AG04450 (cell line): ENCODE data around the gene TLX2. TPM values are rescaled to one million over a fixed set of nuclear protein-coding genes. Genes with fewer than 3 reads are reported as not detected.
"Not testable (repeated sequence)": the region's sequence is repeated elsewhere in the genome, so short reads cannot be mapped to it uniquely, and the experiment has no call there.

Experiments used
- CTCF ChIA-PET: fragments of 300-600, 350-600 bp; formaldehyde crosslinking; extraction: SDS; loops from one replicate; lab custom pipeline; 2022; ENCODE audit warnings: antibody characterized with exemption, inconsistent platforms; lab: Charles Lee
- POLR2A ChIA-PET: fragments of 350-600 bp; formaldehyde crosslinking; extraction: SDS; loops from one replicate; lab custom pipeline; 2021; ENCODE audit warnings: antibody characterized with exemption, inconsistent platforms; lab: Yijun Ruan, JAX
- DNase-seq: peaks from one replicate; pipeline ENCODE4 v3.0.0-alpha.2; 2011; ENCODE audit warnings: low read depth, low spot score
- H3K27ac ChIP-seq: one replicate; pipeline ENCODE4 v1.5.1; 2012; ENCODE audit warnings: low read depth, low read length, control low read depth
- H3K27me3 ChIP-seq: one replicate; pipeline ENCODE4 v1.6.0; 2012; ENCODE audit warnings: low read length; ENCODE audit not compliant: control insufficient read depth, insufficient read depth
- H3K4me3 ChIP-seq: 2 replicates; pipeline ENCODE4 v1.5.1; 2011; ENCODE audit warnings: mild to moderate bottlenecking, low read depth, low read length, control low read depth
- H3K9me3 ChIP-seq: 2 replicates; pipeline ENCODE4 v1.5.1; 2012; ENCODE audit warnings: low read length; ENCODE audit not compliant: control insufficient read depth, insufficient read depth
- polyA plus RNA-seq: library from polyadenylated mRNA; depleted of rRNA; stranded (reverse); fragments of >200 nt; gene quantifications from 2 replicates; pipeline ENCODE4 v1.2.3, GENCODE V29; 2011
- TF ChIP-seq, protein P1 (sequence below): IDR thresholded peaks from 2 replicates; pipeline ENCODE4 v1.5.1; 2011; ENCODE audit warnings: low read depth, low read length, control low read depth, inconsistent platforms

TLX2 gene
- polyA plus RNA-seq, 1 experiment, result not detected

GRCh38 chr2:74559912-74560311 is 45.7 kb downstream of the TLX2 start:
- no peak overlapping the region for H3K4me3 ChIP-seq
- no peak for DNase-seq
- POLR2A ChIA-PET, result interaction anchor here (1.2 kb wide), 1 partner anchor 15 kb away, joined by 4 read pairs; no protein-coding TSS in a partner anchor
- TF ChIP-seq, protein P1, sequence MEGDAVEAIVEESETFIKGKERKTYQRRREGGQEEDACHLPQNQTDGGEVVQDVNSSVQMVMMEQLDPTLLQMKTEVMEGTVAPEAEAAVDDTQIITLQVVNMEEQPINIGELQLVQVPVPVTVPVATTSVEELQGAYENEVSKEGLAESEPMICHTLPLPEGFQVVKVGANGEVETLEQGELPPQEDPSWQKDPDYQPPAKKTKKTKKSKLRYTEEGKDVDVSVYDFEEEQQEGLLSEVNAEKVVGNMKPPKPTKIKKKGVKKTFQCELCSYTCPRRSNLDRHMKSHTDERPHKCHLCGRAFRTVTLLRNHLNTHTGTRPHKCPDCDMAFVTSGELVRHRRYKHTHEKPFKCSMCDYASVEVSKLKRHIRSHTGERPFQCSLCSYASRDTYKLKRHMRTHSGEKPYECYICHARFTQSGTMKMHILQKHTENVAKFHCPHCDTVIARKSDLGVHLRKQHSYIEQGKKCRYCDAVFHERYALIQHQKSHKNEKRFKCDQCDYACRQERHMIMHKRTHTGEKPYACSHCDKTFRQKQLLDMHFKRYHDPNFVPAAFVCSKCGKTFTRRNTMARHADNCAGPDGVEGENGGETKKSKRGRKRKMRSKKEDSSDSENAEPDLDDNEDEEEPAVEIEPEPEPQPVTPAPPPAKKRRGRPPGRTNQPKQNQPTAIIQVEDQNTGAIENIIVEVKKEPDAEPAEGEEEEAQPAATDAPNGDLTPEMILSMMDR, result no peak
- CTCF ChIA-PET, result interaction anchor here (1.8 kb wide), 1 partner anchor 28 kb away, joined by 7 read pairs; no protein-coding TSS in a partner anchor
- H3K27me3 ChIP-seq, result no peaks in the 10 kb centered on the region
- H3K9me3 ChIP-seq, result no peaks in the 10 kb centered on the region; the same call in 1 of the 2 replicates
- no peak overlapping the region for H3K27ac ChIP-seq

GRCh38 chr2:74560591-74560990 is 46.3 kb downstream of the TLX2 start:
- TF ChIP-seq, protein P1, result no peak
- H3K9me3 ChIP-seq, result no peaks in the 10 kb centered on the region
- ChIA-PET POLR2A (interaction anchor here (0.6 kb wide), 1 partner anchor 309 kb away, joined by 5 read pairs; no protein-coding TSS in a partner anchor), CTCF (no interaction called here)
- H3K4me3 ChIP-seq, result no peak overlapping the region
- H3K27ac ChIP-seq, result no peak overlapping the region
- no peaks in the 10 kb centered on the region for H3K27me3 ChIP-seq
- DNase-seq, result no peak

- DNase-seq, H3K27me3 ChIP-seq, H3K27ac ChIP-seq, CTCF ChIA-PET, H3K9me3 ChIP-seq, H3K4me3 ChIP-seq: not testable (repeated sequence)
- POLR2A ChIA-PET, result interaction anchor here (0.6 kb wide), 1 partner anchor 309 kb away, joined by 5 read pairs; no protein-coding TSS in a partner anchor
Observed at GRCh38 chr2:74561022-74561421, 46.8 kb downstream of the TLX2 start.

DNA sequence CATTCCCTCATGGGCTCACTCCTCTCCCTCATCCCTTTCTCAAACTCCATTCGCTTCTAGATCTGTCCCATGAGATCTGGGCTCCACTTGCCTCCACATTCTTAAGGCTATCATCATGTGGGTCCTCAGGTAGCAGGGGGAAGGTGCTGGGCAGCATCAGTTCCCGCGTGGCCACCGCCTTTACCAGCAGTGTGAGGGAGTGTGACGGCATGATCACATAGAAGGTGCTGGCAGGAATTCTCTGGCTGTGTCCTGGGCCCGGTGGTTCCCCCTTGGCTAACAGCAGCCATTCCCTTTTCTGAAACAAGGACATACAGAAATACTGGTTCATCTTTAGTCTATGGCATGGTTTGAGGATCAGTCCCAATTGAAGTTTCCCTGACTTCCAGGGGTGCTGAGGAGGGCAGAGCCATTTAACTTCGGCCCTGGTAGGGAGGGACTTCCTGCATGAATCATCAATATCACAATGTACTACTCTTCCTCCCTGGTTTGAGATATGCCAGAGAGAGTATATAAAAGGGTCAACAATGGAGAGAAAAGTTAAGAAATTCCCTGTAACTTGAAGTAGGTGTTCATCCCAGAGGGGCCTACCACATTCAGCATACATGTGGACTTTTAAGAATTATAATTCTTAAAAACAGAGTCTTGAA is 48.0 kb downstream of the TLX2 start:
- TF ChIP-seq, protein P1, result no peak
- Histone ChIP-seq H3K27ac (no peak overlapping the region), H3K4me3 (no peak overlapping the region), H3K27me3 (no peaks in the 10 kb centered on the region), H3K9me3 (no peaks in the 10 kb centered on the region)
- ChIA-PET CTCF (no interaction called here), POLR2A (no interaction called here)
- no peak for DNase-seq

- CTCF ChIA-PET, result no interaction called here
- Histone ChIP-seq H3K27ac (no peak overlapping the region), H3K4me3 (no peak overlapping the region), H3K9me3 (no peaks in the 10 kb centered on the region), H3K27me3 (no peaks in the 10 kb centered on the region)
- DNase-seq, result no peak
- TF ChIP-seq, protein P1, result no peak
- POLR2A ChIA-PET, result interaction anchor here (1.6 kb wide), 1 partner anchor 12 kb away, joined by 7 read pairs; no protein-coding TSS in a partner anchor
Observed at GRCh38 chr2:74564222-74564621, 50.0 kb downstream of the TLX2 start.
